HCT116 (cell line): ENCODE data around the gene TLN1. TPM values are rescaled to one million over a fixed set of nuclear protein-coding genes. Genes with fewer than 3 reads are reported as not detected.

Experiments
- ATAC-seq: fragments of 200-7000 bp; cut with Tn5 transposase; 2 replicates; pipeline ENCODE4 v1.9.1; 2020; ENCODE audit warnings: mild to moderate bottlenecking, moderate library complexity
- BruUV-seq: library from RNA; stranded (reverse); fragments of 400-500 nt; replicated peaks from 2 replicates; lab custom pipeline; 2021; lab: Mats Ljungman, UMichigan
- CTCF ChIA-PET: fragments of 300-600 bp; sonication (Branson Sonifier 250); formaldehyde crosslinking; loops from one replicate; lab custom pipeline; 2021; ENCODE audit warnings: antibody characterized with exemption; lab: Charles Lee
- POLR2A ChIA-PET: fragments of 300-600, 350-600 bp; sonication (Branson Sonifier 250); formaldehyde crosslinking; loops from one replicate; lab custom pipeline; 2021; ENCODE audit warnings: antibody characterized with exemption; lab: Charles Lee
- RAD21 ChIA-PET, 2 experiments: fragments of 300-600 bp; sonication (Branson Sonifier 250); formaldehyde crosslinking; loops; one replicate each; lab custom pipeline; 2023; ENCODE audit warnings: low total read pairs in 2 of 2; ENCODE audit not compliant: uncharacterized antibody in 2 of 2, unreplicated experiment in 2 of 2, low non-redundant PET in 1 of 2; lab: Charles Lee
- DNase-seq: peaks from one replicate; pipeline ENCODE4 v3.0.0-alpha.2; 2010; ENCODE audit warnings: low read depth, low spot score
- H2AFZ ChIP-seq: fragments of 200-600 bp; shearing (Covaris generic), sonication (generic); 2 replicates; pipeline ENCODE4 v1.6.1; 2017; ENCODE audit warnings: low read depth, mixed run types, mixed read lengths, antibody characterized with exemption, low read length; ENCODE audit not compliant: poor library complexity, severe bottlenecking
- H3K27ac ChIP-seq: 2 replicates; pipeline ENCODE4 v1.5.1; 2012; ENCODE audit warnings: low read depth, low read length
- H3K27me3 ChIP-seq: fragments of 200-600 bp; sonication (generic); 2 replicates; pipeline ENCODE4 v1.6.1; 2016; ENCODE audit warnings: mixed run types, low read length, mixed read lengths; ENCODE audit not compliant: insufficient read depth
- H3K36me3 ChIP-seq, 2 experiments: fragments of 200-500 bp in 1 of 2; fragments of 200-600 bp in 1 of 2; sonication (Bioruptor generic) in 1 of 2; sonication (generic) in 1 of 2; 2 replicates each; pipeline versions ENCODE4 v1.5.1 to v1.6.1; 2014 to 2016; ENCODE audit warnings: low read length in 2 of 2, inconsistent platforms in 1 of 2, mixed read lengths in 1 of 2, mixed run types in 1 of 2; ENCODE audit not compliant: insufficient read depth in 2 of 2, control insufficient read depth in 1 of 2
- H3K4me1 ChIP-seq, 2 experiments: fragments of 200-600 bp in 1 of 2; sonication (generic) in 1 of 2; 2 replicates each; pipeline versions ENCODE4 v1.5.1 to v1.6.1; 2012 to 2017; ENCODE audit warnings: low read length in 2 of 2, inconsistent platforms in 1 of 2, mild to moderate bottlenecking in 1 of 2, mixed read lengths in 1 of 2, mixed run types in 1 of 2, moderate library complexity in 1 of 2; ENCODE audit not compliant: insufficient read depth in 2 of 2, control insufficient read depth in 1 of 2
- H3K4me2 ChIP-seq: fragments of 200-600 bp; sonication (generic); 2 replicates; pipeline ENCODE4 v1.6.1; 2017; ENCODE audit warnings: mixed run types, low read length, mixed read lengths
- H3K4me3 ChIP-seq, 2 experiments: fragments of 200-600 bp in 1 of 2; sonication (generic) in 1 of 2; replicated peaks in 1 of 2; 2 replicates each; pipeline ENCODE4 v1.5.1; 2011 to 2016; ENCODE audit warnings: low read length in 2 of 2, control low read depth in 1 of 2, low read depth in 1 of 2, mild to moderate bottlenecking in 1 of 2, mixed read lengths in 1 of 2, mixed run types in 1 of 2
- H3K79me2 ChIP-seq: fragments of 200-600 bp; sonication (generic); 2 replicates; pipeline ENCODE4 v1.6.1; 2017; ENCODE audit warnings: mild to moderate bottlenecking, mixed run types, low read length, moderate library complexity, mixed read lengths; ENCODE audit not compliant: insufficient read depth
- H3K9ac ChIP-seq: fragments of 200-600 bp; sonication (generic); 2 replicates; pipeline ENCODE4 v1.6.1; 2016; ENCODE audit warnings: low read length, mixed read lengths
- H3K9me2 ChIP-seq: fragments of 200-600 bp; sonication (generic), shearing (Covaris generic); 2 replicates; pipeline ENCODE4 v1.6.1; 2017; ENCODE audit warnings: mixed run types, mild to moderate bottlenecking, moderate library complexity; ENCODE audit not compliant: insufficient read depth
- H3K9me3 ChIP-seq, 2 experiments: fragments of 200-500 bp in 1 of 2; fragments of 200-600 bp in 1 of 2; sonication (Bioruptor generic) in 1 of 2; sonication (generic) in 1 of 2; 2 replicates each; pipeline ENCODE4 v1.6.1; 2014 to 2017; ENCODE audit warnings: low read length in 2 of 2, mixed read lengths in 2 of 2, inconsistent platforms in 1 of 2, low read depth in 1 of 2, mild to moderate bottlenecking in 1 of 2, mixed run types in 1 of 2, moderate library complexity in 1 of 2; ENCODE audit not compliant: control insufficient read depth in 1 of 2, insufficient read depth in 1 of 2
- H4K20me1 ChIP-seq: fragments of 200-600 bp; sonication (generic), shearing (Covaris generic); 2 replicates; pipeline ENCODE4 v1.6.1; 2017; ENCODE audit warnings: mixed run types, mild to moderate bottlenecking, moderate library complexity; ENCODE audit not compliant: insufficient read depth
- EGR1 ChIP-seq: IDR thresholded peaks from 2 replicates; pipeline ENCODE4 v1.6.1; 2012; ENCODE audit warnings: low read depth
- EZH2phosphoT487 ChIP-seq: fragments of 200-600 bp; IDR thresholded peaks from 2 replicates; pipeline ENCODE4 v1.6.1; 2018; ENCODE audit warnings: antibody characterized with exemption, borderline replicate concordance
- JUND ChIP-seq: IDR thresholded peaks from 2 replicates; pipeline ENCODE4 v1.6.1; 2012
- POLR2AphosphoS5 ChIP-seq: IDR thresholded peaks from 2 replicates; pipeline ENCODE4 v1.6.1; 2011; ENCODE audit warnings: mild to moderate bottlenecking, low read depth, low read length, moderate library complexity
- RAD21 ChIP-seq: IDR thresholded peaks from 2 replicates; pipeline ENCODE4 v1.6.1; 2012; ENCODE audit warnings: low read depth, mild to moderate bottlenecking
- REST ChIP-seq: IDR thresholded peaks from 2 replicates; pipeline ENCODE4 v1.6.1; 2012; ENCODE audit warnings: low read depth
- ZBTB33 ChIP-seq: IDR thresholded peaks from 2 replicates; pipeline ENCODE4 v1.6.1; 2011; ENCODE audit warnings: mild to moderate bottlenecking, low read length, moderate library complexity; ENCODE audit not compliant: insufficient replicate concordance; ENCODE audit errors: extremely low read depth
- ZFX ChIP-seq: fragments of 450-650 bp; IDR thresholded peaks from 2 replicates; pipeline ENCODE4 v1.6.1; 2017
- ZNF274 ChIP-seq: fragments of 200-500 bp; sonication (Bioruptor generic); IDR thresholded peaks from 2 replicates; pipeline ENCODE4 v1.6.1; 2014; ENCODE audit warnings: mild to moderate bottlenecking, low read depth, low read length, inconsistent platforms
- intact Hi-C: fragments of 100-400 bp; cut with micrococcal nuclease; formaldehyde crosslinking; loops from 2 replicates; pipeline ENCODE4 v1.10.0; 2022
- total RNA-seq: library from RNA; stranded (reverse); gene quantifications from one replicate; pipeline ENCODE4 v1.2.1, GENCODE V29; 2021; ENCODE audit not compliant: unreplicated experiment
- TF ChIP-seq, protein P1 (sequence below): IDR thresholded peaks from 2 replicates; pipeline ENCODE4 v1.6.1; 2012
- TF ChIP-seq, protein P2 (sequence below), 3 experiments: fragments of 200-600 bp in 1 of 3; sonication (generic) in 1 of 3; IDR thresholded peaks in 2 of 3; conservative IDR thresholded peaks in 1 of 3; 2 replicates each; pipeline ENCODE4 v1.5.1; 2012 to 2017; ENCODE audit warnings: low read depth in 2 of 3, low read length in 2 of 3, antibody characterized with exemption in 1 of 3, borderline replicate concordance in 1 of 3, control low read depth in 1 of 3, mild to moderate bottlenecking in 1 of 3, mixed read lengths in 1 of 3, mixed run types in 1 of 3, moderate library complexity in 1 of 3; ENCODE audit not compliant: insufficient read depth in 1 of 3

TLN1 gene
- total RNA-seq, 1 experiment from 2014 or later: 144 TPM

DNA sequence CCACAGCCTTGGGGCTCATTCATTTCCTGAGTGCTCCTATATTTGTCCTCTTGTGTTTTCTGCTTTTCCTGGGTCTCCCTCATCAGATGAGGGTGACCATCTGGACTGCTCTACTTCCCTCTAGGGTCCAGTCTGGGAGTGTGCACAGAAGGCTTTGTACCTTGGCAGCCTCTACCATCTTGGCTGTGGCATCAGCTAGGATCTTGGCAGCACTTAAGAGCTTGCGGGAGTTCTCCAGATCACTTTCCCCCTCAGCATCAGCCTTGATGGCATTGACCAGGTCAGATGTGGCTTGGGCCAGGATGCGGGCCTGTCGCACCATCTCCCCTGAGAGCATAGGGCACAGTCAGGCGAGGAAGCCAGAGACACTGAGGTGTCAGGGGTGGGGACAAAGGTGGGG lies 15.8 kb downstream of the TLN1 start:
- peaks cover 75 to 77% of the 10 kb centered on the region in 2 experiments for H3K36me3 ChIP-seq
- peak; percentile 8; the same call in 1 of the 2 replicates for TF ChIP-seq RAD21
- no peak for TF ChIP-seq EGR1
- ATAC-seq (0 out of 2 replicates have a peak, but pooled peaks have one; percentile 41), DNase-seq (no peak)
- H3K27me3 ChIP-seq: no peaks in the 10 kb centered on the region
- no peaks in the 10 kb centered on the region for H3K9me2 ChIP-seq
- intact Hi-C loops: no loop called here
- POLR2A ChIA-PET: no interaction called here
- H3K9ac ChIP-seq: no peak overlapping the region
- H2AFZ ChIP-seq: no peak overlapping the region
- no peak overlapping the region for H3K4me3 ChIP-seq
- H3K27ac ChIP-seq: no peak overlapping the region
- H4K20me1 ChIP-seq: no peaks in the 10 kb centered on the region
- H3K4me1 ChIP-seq: no peaks in the 10 kb centered on the region
- H3K79me2 ChIP-seq: no peaks in the 10 kb centered on the region
- H3K9me3 ChIP-seq: no peaks in the 10 kb centered on the region
- RAD21 ChIA-PET: interaction anchor here in 1 of 2 experiments (0.6 kb wide), 1 partner anchor 209 kb away, joined by 5 read pairs; no protein-coding TSS in a partner anchor
- no TSS peak for BruUV-seq
- H3K4me2 ChIP-seq: no peak overlapping the region
- CTCF ChIA-PET: interaction anchor here (1.0 kb wide), 1 partner anchor 20 kb away, joined by 3 read pairs; no protein-coding TSS in a partner anchor

DNA sequence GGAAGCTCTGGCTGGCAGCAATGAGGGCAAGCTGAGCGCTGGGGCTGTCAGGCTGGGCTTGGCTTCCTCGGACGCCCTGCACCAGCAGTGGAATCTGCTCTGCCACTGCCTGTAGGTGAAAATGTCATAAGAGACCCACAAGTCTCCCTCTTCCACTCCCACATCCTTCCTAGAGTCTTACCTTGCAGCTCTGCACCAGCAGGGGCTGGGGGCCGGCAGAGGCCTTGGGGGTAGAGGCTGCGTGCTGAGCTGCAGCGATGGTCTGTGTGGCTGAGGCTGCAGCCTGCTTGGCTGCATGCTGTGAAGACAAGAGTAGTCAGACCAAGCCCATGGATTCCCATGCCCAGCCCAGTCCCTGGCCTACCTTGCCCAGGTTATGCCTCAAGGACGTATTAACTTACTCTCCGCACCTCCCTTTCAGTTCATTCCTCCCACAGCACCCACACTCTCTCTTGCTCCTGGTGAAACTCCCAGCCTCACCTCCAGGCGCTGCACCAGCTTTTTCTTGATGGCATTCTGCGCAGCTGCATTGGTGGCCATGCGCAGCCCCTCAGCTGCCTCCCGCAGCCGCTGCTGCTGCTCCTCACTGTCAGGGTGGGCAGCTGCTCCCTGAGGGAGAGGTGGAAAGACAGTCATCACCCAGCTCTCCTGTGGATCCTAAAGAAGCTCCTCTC lies 17.3 kb downstream of the TLN1 start:
- ATAC-seq (no peak), DNase-seq (no peak)
- H3K4me3 ChIP-seq: no peak overlapping the region
- peaks cover 73% of the 10 kb centered on the region in 2 experiments for H3K36me3 ChIP-seq
- no peak overlapping the region for H3K27ac ChIP-seq
- no peak overlapping the region for H2AFZ ChIP-seq
- ChIA-PET POLR2A (no interaction called here), RAD21 (no interaction called here), CTCF (no interaction called here)
- no peaks in the 10 kb centered on the region for H3K27me3 ChIP-seq
- H3K9ac ChIP-seq: no peak overlapping the region
- intact Hi-C loops: no loop called here
- BruUV-seq: no TSS peak
- no peaks in the 10 kb centered on the region for H4K20me1 ChIP-seq
- H3K79me2 ChIP-seq: no peaks in the 10 kb centered on the region
- H3K9me3 ChIP-seq: no peaks in the 10 kb centered on the region
- no peaks in the 10 kb centered on the region for H3K9me2 ChIP-seq
- no peaks in the 10 kb centered on the region for H3K4me1 ChIP-seq
- H3K4me2 ChIP-seq: no peak overlapping the region
- TF ChIP-seq ZBTB33 (no peak), REST (no peak), EZH2phosphoT487 (no peak), ZFX (no peak), ZNF274 (no peak), POLR2AphosphoS5 (no peak), JUND (no peak)
- TF ChIP-seq, protein P1, sequence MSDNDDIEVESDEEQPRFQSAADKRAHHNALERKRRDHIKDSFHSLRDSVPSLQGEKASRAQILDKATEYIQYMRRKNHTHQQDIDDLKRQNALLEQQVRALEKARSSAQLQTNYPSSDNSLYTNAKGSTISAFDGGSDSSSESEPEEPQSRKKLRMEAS: no peak
- TF ChIP-seq, protein P2, sequence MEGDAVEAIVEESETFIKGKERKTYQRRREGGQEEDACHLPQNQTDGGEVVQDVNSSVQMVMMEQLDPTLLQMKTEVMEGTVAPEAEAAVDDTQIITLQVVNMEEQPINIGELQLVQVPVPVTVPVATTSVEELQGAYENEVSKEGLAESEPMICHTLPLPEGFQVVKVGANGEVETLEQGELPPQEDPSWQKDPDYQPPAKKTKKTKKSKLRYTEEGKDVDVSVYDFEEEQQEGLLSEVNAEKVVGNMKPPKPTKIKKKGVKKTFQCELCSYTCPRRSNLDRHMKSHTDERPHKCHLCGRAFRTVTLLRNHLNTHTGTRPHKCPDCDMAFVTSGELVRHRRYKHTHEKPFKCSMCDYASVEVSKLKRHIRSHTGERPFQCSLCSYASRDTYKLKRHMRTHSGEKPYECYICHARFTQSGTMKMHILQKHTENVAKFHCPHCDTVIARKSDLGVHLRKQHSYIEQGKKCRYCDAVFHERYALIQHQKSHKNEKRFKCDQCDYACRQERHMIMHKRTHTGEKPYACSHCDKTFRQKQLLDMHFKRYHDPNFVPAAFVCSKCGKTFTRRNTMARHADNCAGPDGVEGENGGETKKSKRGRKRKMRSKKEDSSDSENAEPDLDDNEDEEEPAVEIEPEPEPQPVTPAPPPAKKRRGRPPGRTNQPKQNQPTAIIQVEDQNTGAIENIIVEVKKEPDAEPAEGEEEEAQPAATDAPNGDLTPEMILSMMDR (IDR thresholded peaks at IDR 0.05 in 2 of 3, conservative IDR thresholded peaks at IDR 0.05 in 1 of 3; ENCODE audit: borderline replicate concordance in 1 of 3, insufficient read depth in 1 of 3, low read depth in 2 of 3, low read length in 2 of 3): no peak
